Prostate gland (tissue), 2 donors: ENCODE results near the gene LHX6.

Experiments
- CTCF ChIP-seq, 4 experiments: fragments of 200-600 bp in 2 of 4; fragments of 450-650 bp in 2 of 4; sonication (generic) in 2 of 4; IDR thresholded peaks; 1 replicate in 3 of 4; 2 replicates in 1 of 4; pipeline ENCODE4 v1.5.1; 2016 to 2019; ENCODE audit warnings: antibody characterized with exemption in 4 of 4, mild to moderate bottlenecking in 2 of 4, moderate library complexity in 2 of 4
- POLR2A ChIP-seq: fragments of 450-650 bp; IDR thresholded peaks from one replicate; pipeline ENCODE4 v1.6.1; 2016; ENCODE audit warnings: antibody characterized with exemption, mild to moderate bottlenecking

DNA sequence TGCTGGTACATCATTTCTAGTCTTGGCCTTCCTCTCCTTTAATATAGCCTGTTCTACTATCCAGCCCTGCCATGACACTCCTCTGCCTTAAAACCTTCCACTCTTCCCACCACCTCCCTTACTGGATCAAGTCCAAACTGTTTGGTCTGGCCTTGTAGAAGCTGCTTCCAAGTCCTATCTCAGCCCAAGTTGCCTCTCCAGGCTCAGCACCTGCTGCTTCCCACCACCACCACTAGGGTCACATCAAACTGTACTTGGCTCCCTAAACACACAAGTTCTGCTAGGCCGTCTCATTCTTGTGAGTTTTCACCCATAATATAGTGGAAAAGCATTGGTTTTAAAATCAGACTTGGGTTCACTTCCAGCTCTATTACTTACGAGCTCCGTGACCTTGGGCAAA lies 70.6 kb downstream of the LHX6 start:
- TF ChIP-seq CTCF (IDR thresholded peaks at IDR 0.05) (peak in 2 of 4 experiments; percentile 8 to 11), POLR2A (no peak)
